Raji (cell line): ENCODE measurements around the gene DYRK1A.

Experiments used
- POLR2A ChIP-seq: IDR thresholded peaks from 2 replicates; pipeline ENCODE4 v1.6.1; 2011; ENCODE audit warnings: low read depth, low read length, control low read depth; ENCODE audit not compliant: insufficient read depth

The DYRK1A gene

GRCh38 chr21:37528150-37528937 is 161.8 kb downstream of the DYRK1A start:
- no peak for TF ChIP-seq POLR2A

GRCh38 chr21:37529649-37530048 is 163.1 kb downstream of the DYRK1A start:
- no peak for TF ChIP-seq POLR2A

DNA sequence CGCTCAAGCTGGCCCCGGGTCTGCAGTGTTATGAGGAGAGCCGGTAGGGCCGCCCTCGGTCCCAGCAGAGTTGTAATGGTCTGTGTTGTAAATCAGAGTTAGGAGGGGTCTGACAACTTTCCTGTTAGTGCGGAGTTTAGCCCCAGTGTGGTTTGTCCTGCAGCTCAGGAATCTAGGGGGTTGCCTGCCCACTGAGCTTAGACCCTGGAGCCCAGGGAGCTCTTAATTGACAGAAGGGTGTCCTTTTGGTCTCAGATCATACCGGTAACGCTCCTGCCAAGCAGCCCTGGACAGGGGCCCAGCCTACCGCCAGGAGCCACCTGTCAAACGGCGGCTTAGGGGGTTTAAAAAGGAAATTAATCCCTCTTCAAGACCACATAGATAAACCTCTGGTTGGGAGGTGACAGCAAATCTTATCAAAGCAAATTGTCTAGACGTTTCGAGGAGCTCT is 164.4 kb downstream of the DYRK1A start:
- no peak for TF ChIP-seq POLR2A

DNA sequence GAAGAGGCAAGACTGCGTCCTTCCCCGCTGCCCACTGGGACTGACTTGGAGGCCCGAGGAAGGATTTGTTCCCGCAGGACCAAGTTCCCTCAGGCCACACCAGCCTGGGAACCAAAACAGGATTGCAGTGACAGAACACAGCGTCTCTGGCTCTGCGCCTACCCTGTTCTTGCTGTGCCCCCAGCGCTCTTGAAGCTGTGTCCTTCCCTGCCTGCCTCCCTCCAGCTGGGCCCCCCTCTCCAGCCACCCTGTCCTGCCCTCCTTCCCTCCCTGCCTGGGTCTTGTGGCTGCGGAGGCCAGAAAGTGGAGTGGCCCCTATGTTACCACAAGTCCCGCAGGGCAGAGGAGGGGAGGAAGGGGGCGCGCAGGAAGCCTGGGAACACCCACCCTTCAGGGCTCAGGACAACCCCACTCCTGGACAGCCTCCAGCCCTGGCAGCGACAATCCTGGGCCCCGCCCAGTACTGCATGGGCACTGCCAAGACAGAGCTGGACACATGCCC is 164.9 kb downstream of the DYRK1A start:
- no peak for TF ChIP-seq POLR2A

DNA sequence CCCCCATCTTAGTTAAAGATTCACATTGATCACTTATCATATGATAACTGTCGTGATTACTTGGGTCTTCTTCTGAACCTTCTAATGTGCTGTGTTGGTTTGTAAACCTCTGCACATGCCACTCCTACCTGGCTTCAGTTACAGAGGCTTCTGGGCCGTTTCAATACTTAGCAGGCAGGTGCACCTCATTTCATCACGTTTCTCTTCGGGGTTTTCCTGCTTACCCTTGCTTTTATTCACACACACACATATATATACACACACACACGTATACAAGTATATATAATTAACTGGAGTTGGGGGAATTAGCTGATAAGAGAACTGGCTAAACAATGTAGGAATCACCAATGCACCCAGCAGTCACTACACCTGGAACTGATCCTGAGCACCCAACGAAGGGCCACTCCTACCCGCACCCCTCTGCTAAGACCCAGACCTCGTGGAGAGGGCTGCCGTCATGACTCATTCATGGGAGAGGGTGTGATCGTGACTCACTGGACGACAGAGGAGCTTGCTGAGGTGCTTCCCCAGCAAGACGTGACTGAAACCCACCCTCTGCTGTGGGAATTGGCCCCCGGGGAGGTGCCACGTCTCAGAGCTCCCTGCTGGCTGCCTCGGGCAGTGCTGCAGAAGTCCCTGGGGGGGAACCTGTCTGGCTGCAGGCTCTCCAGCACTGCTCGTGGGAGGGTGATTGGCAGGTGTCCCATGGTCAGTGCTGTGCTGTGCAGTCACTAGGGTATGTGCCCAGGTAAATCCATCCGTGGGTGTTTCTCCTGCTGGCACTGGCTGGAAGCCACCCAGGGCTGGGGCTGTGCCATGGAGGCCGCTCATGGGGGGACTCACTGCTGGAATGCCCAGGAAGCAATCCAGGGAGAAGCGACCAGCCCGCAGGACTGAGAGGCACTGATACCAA is 166.6 kb downstream of the DYRK1A start:
- TF ChIP-seq POLR2A = no peak

GRCh38 chr21:37534431-37534830 is 167.9 kb downstream of the DYRK1A start:
- no peak for TF ChIP-seq POLR2A

GRCh38 chr21:37535130-37535529 is 168.6 kb downstream of the DYRK1A start:
- no peak for TF ChIP-seq POLR2A

GRCh38 chr21:37535672-37536071 is 169.1 kb downstream of the DYRK1A start:
- no peak for TF ChIP-seq POLR2A

DNA sequence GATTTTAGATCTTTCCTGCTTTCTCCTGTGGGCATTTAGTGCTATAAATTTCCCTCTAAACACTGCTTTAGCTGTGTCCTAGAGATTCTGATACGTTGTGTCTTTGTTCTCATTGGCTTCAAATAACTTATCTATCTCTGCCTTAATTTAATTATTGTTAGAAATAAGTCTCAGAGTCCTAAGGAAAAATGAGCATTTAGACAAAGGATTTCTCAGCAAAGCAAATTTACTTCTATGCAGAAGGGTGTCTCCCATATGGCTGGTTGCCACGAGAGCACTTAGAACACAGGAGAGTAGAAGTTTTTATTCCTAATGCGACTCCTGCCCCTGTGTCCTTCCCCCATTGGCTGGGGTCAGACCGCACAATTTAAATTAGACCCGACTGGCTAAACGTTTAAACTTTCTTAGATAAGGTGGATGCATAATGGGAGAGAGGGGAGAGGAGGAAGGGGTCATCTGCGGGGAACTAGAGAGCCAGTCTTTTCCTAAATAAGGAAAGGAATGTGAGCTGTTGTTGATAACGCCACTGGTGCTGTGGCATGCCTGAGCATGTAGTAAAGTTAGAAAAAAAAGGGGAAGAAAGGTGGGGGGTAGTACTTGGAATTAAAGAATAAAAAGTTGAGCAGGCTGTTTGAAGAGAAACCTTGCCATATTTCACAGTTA is 170.2 kb downstream of the DYRK1A start:
- TF ChIP-seq POLR2A = no peak

- TF ChIP-seq POLR2A = no peak
These were observed 170.9 kb downstream of the DYRK1A start for GRCh38 chr21:37537391-37537996.

DNA sequence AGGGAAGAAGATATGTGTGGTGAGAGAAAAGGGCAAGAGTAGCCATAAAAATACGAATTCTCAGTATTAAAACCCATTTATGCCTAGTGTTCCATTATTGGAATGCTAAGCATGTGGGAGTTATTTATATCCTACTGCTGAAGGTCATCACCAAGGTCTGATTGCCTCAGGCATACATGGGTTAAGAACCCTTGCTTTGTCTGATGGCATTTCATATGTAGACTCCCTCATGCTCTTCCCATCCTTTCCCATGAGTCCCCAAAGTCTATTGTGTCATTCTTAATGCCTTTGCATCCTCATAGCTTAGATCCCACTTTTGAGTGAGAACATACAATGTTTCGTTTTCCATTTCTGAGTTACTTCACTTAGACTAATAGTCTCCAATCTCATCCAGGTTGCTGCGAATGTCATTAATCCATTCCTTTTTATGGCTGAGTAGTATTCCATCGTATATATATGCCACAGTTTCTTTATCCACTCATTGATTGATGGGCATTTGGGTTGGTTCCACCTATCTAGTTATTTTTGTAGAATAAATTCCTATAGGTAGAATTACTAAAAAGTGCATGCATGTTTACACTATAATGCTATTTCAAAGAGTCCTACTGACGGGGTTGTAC is 172.5 kb downstream of the DYRK1A start:
- no peak for TF ChIP-seq POLR2A

GRCh38 chr21:37542512-37542911 is 175.9 kb downstream of the DYRK1A start:
- TF ChIP-seq POLR2A = no peak

DNA sequence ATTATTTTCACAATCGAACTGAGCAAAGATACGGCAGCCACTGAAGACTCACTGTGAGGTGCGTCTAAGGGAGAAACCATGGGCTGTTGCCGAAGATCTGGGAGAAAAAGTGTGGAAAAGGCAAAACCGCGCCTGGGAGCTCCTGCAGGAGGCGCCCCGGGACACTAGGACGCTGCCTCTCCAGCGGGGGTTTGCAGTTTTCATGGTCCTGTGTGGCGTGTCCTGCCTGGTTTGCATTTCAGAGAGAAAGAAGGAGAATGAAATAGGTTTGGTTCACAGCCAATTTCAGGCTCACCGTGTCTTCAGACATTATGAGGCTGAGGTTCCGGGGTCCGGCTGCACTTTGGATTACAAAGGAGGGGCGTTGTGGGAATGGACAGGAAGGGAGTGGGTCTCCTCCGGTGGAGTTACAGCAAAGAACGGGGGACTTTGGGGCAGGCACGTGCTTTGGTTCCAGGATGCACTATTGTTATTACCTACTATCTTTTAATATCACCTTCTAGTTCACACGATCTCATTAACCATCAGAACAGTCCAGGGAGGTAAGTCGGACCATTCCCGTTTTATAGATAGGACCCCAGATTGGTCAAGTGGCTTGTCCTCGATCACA is 179.8 kb downstream of the DYRK1A start:
- no peak for TF ChIP-seq POLR2A
